ENCODE measurements around the gene PIAS1. TPM values are rescaled to one million over a fixed set of nuclear protein-coding genes. Genes with fewer than 3 reads are reported as not detected.

Gene PIAS1
- total RNA-seq, 1 experiment from 2014 or later, result 25.9 TPM

DNA sequence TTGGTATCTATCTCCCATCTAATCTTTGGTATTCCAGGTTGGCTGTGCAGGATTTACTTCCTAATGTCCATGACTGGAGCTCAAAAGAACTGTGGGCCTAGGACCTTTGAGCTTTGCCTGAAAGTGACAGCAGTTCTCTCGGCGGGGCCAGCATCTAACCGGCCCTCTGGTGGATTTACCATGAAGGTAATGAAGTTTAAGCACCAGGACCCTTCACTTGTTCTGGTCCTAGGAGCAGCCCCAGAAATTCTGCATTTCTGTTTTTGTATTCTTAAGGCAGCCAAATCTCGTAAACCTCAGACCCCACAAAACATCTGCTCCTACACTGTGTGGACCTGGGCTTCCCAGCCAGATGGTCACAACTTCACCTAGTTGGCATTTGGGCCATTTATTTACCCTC, 138.0 kb downstream of the PIAS1 start:
- Histone ChIP-seq H3K27ac (ENCODE audit: low read depth, low read length) (no peak overlapping the region), H3K4me3 (replicated peaks in 1 of 2; ENCODE audit: low read depth in 1 of 2, low read length in 2 of 2) (no peak overlapping the region), H3K36me3 (ENCODE audit: control insufficient read depth in 1 of 2, insufficient read depth in 2 of 2, low read length in 2 of 2) (peaks cover 12 to 13% of the 10 kb centered on the region in 2 experiments; a peak in 2 of 4 replicates), H3K4me2 (ENCODE audit: low read length) (no peak overlapping the region), H3K4me1 (ENCODE audit: control insufficient read depth in 1 of 2, insufficient read depth in 2 of 2, low read length in 2 of 2) (no peaks in the 10 kb centered on the region), H3K9me3 (ENCODE audit: control insufficient read depth in 1 of 2, insufficient read depth in 1 of 2, low read depth in 1 of 2, low read length in 2 of 2) (no peaks in the 10 kb centered on the region), H3K27me3 (ENCODE audit: insufficient read depth, low read length) (no peaks in the 10 kb centered on the region), H3K9me2 (ENCODE audit: insufficient read depth) (no peaks in the 10 kb centered on the region), H2AFZ (ENCODE audit: low read depth, low read length, poor library complexity, severe bottlenecking) (no peak overlapping the region), H3K79me2 (ENCODE audit: insufficient read depth, low read length) (no peaks in the 10 kb centered on the region), H3K9ac (ENCODE audit: low read length) (no peak overlapping the region), H4K20me1 (ENCODE audit: insufficient read depth) (no peaks in the 10 kb centered on the region)
- CTCF ChIA-PET, result no interaction called here
- no peak for TF ChIP-seq CEBPB (IDR thresholded peaks at IDR 0.05; ENCODE audit: low read depth)
- peak; percentile 36; the same call in 1 of the 2 replicates for TF ChIP-seq POLR2AphosphoS5 (IDR thresholded peaks at IDR 0.05; ENCODE audit: low read depth, low read length)
- TF ChIP-seq REST (IDR thresholded peaks at IDR 0.05; ENCODE audit: low read depth), result no peak
- RAD21 ChIA-PET (ENCODE audit: low non-redundant PET in 1 of 2, low total read pairs in 2 of 2, uncharacterized antibody in 2 of 2, unreplicated experiment in 2 of 2), result no interaction called here
- intact Hi-C loops (cut with micrococcal nuclease), result no loop called here
- POLR2A ChIA-PET, result no interaction called here
- ATAC-seq, result no peak
- BruUV-seq (replicated peaks), result TSS peak; percentile 13
- DNase-seq (ENCODE audit: low read depth, low spot score), result no peak

GRCh38 chr15:68192804-68193486, 138.8 kb downstream of the PIAS1 start:
- TF ChIP-seq EGR1 (IDR thresholded peaks at IDR 0.05; ENCODE audit: low read depth) (no peak), CTCF (IDR thresholded peaks at IDR 0.05 in 2 of 3, conservative IDR thresholded peaks at IDR 0.05 in 1 of 3; ENCODE audit: borderline replicate concordance in 1 of 3, insufficient read depth in 1 of 3, low read depth in 2 of 3, low read length in 2 of 3) (no peak), POLR2A (IDR thresholded peaks at IDR 0.05; ENCODE audit: borderline replicate concordance, extremely low read depth, insufficient read depth, insufficient read length) (no peak), SIN3A (IDR thresholded peaks at IDR 0.05; ENCODE audit: low read depth) (no peak), FOSL1 (IDR thresholded peaks at IDR 0.05; ENCODE audit: low read depth) (no peak)
- TF ChIP-seq, protein P1, sequence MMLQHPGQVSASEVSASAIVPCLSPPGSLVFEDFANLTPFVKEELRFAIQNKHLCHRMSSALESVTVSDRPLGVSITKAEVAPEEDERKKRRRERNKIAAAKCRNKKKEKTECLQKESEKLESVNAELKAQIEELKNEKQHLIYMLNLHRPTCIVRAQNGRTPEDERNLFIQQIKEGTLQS (IDR thresholded peaks at IDR 0.05), result no peak
- TF ChIP-seq, protein P2, sequence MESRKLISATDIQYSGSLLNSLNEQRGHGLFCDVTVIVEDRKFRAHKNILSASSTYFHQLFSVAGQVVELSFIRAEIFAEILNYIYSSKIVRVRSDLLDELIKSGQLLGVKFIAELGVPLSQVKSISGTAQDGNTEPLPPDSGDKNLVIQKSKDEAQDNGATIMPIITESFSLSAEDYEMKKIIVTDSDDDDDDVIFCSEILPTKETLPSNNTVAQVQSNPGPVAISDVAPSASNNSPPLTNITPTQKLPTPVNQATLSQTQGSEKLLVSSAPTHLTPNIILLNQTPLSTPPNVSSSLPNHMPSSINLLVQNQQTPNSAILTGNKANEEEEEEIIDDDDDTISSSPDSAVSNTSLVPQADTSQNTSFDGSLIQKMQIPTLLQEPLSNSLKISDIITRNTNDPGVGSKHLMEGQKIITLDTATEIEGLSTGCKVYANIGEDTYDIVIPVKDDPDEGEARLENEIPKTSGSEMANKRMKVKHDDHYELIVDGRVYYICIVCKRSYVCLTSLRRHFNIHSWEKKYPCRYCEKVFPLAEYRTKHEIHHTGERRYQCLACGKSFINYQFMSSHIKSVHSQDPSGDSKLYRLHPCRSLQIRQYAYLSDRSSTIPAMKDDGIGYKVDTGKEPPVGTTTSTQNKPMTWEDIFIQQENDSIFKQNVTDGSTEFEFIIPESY (IDR thresholded peaks at IDR 0.05; ENCODE audit: extremely low read depth, insufficient replicate concordance, low read length), result no peak
- peaks cover 7 to 16% of the 10 kb centered on the region in 2 experiments; a peak in 2 of 4 replicates for H3K36me3 ChIP-seq (ENCODE audit: control insufficient read depth in 1 of 2, insufficient read depth in 2 of 2, low read length in 2 of 2)
- H3K4me1 ChIP-seq (ENCODE audit: control insufficient read depth in 1 of 2, insufficient read depth in 2 of 2, low read length in 2 of 2), result no peaks in the 10 kb centered on the region
- no peaks in the 10 kb centered on the region for H3K9me3 ChIP-seq (ENCODE audit: control insufficient read depth in 1 of 2, insufficient read depth in 1 of 2, low read depth in 1 of 2, low read length in 2 of 2)
- H3K27me3 ChIP-seq (ENCODE audit: insufficient read depth, low read length), result no peaks in the 10 kb centered on the region
- no peaks in the 10 kb centered on the region; the same call in 1 of the 2 replicates for H3K79me2 ChIP-seq (ENCODE audit: insufficient read depth, low read length)
- intact Hi-C loops (cut with micrococcal nuclease), result no loop called here
- H2AFZ ChIP-seq (ENCODE audit: low read depth, low read length, poor library complexity, severe bottlenecking), result no peak overlapping the region
- DNase-seq (ENCODE audit: low read depth, low spot score) (no peak), ATAC-seq (peak; percentile 18; the same call in 1 of the 2 replicates)
- H4K20me1 ChIP-seq (ENCODE audit: insufficient read depth), result no peaks in the 10 kb centered on the region
- H3K9ac ChIP-seq (ENCODE audit: low read length), result no peak overlapping the region
- BruUV-seq (replicated peaks), result no TSS peak
- ChIA-PET CTCF (no interaction called here), RAD21 (ENCODE audit: low non-redundant PET in 1 of 2, low total read pairs in 2 of 2, uncharacterized antibody in 2 of 2, unreplicated experiment in 2 of 2) (no interaction called here), POLR2A (no interaction called here)
- no peak overlapping the region for H3K4me2 ChIP-seq (ENCODE audit: low read length)
- H3K9me2 ChIP-seq (ENCODE audit: insufficient read depth), result no peaks in the 10 kb centered on the region
- no peak overlapping the region for H3K27ac ChIP-seq (ENCODE audit: low read depth, low read length)
- H3K4me3 ChIP-seq (replicated peaks in 1 of 2; ENCODE audit: low read depth in 1 of 2, low read length in 2 of 2), result no peak overlapping the region

All from HCT116 (cell line).